AG20443 (cell line): ENCODE data around the gene SPRING1.
A peak's percentile ranks its signal among the peaks of the same experiment; 100 is the strongest.

Experiments
- DNase-seq: peaks from one replicate; pipeline ENCODE4 v3.0.0; 2012; ENCODE audit warnings: low spot score, mixed read lengths

SPRING1 gene

DNA sequence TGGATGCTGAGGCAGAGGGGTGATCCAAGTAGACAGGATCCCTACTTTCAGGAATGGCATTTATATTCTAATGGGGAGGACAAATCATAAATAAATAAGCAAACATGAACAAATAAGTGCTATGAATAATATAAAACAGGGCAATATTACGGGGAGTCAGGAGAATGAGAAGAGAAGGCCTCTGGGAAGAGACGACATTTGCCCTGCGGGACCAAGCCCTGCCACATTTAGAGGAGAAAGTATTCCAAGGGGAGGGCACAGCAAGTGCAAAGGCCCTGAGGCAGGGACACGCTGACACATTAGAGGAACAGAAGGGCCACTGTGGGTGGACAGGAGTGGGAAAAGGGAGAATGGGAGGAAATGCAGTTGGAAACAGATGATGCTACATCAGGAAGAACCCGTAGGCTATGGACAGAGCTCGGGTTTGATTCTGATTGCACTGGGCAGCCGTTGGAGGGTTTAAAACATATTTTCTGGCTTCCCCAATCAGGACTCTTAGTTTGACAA is 1.6 kb upstream of the SPRING1 start:
- DNase-seq, result no peak

DNA sequence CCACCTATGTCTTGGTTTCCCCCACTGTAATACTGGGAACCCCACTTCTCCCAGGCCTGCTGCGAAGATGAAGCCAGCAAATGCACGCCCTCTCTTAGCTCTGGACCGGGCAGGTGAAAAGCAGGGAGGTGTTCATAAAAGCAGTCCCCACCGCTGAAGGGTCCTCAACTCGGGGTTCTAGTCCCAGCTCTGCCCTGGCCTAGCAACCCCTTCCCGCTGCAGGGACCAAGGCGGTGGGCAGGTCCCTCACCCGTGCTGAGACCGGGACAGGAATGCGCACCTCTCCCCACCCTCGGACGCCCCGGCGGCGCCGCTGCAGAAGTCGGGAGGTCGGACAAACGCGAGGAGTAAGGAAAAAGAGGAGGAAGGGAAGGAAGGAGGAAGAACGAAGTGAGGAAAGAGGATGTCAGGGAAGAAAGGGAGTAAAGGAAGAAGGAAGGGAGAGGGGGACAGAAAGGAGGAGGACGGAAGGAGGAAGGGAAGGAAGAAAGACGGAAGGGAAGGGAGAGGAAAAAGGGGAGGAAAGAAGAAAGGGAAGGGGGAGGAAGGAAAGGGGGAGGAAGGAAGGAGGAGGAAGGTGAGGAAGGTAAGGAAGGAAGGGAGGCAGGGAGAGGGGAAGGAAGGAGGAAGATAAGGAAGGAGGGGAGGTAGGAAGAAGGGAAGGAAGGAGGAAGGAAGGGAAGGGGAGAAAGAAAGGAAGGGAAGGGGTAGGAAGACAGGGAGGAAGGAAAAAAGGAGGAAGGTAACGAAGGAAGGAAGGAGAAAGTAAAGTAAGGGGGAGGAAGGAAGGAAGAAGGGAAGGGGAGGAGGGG is 701 bp downstream of the SPRING1 start:
- DNase-seq, result peak; percentile 39

DNA sequence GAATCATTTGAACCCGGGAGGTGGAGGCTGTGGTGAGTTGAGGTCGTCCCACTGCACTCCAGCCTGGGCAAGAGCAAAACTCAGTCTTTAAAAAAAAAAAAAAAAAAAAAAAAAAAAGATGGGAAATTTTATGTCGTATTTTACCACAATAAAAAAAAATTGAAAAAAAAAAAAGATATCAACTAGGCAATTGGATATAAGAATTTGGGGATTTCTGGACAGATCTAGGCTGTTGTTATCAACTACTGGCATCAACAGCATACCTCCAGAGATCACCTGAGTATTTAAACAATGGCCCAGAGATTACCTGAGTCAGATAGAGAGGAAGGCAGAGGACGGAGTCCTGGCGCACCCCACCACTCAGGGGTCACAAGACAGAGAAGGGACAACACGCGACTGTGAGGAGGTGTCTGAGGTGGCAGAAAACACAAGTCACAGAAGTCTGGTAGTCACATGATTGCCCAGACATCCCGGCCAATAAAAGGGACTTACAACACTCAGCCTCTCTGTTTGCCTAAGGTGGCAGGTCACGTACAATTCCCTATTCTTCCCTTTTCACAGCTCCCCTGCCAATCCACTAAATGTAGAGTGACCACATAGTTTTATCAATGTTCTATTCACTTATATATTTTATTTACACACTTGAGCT is 1.8 kb downstream of the SPRING1 start:
- no peak for DNase-seq

DNA sequence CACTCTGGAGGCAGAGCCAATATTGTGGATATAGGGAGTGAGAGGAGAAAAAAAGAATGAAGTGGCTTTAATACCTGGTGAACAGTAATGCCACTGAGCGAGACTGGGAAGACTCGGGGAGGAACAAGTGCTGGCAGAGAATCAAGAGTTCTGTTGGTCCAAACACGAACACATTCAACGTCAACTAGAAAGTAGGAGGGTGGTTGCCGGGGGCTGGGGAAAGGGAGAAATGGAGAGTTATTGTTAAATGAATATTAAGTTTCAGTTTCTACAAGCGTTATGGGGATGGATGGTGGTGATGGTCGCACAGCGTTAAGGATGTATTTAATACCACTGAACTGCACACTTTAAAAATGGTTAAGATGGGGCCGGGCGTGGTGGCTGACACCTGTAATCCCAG is 2.8 kb downstream of the SPRING1 start:
- no peak for DNase-seq

DNA sequence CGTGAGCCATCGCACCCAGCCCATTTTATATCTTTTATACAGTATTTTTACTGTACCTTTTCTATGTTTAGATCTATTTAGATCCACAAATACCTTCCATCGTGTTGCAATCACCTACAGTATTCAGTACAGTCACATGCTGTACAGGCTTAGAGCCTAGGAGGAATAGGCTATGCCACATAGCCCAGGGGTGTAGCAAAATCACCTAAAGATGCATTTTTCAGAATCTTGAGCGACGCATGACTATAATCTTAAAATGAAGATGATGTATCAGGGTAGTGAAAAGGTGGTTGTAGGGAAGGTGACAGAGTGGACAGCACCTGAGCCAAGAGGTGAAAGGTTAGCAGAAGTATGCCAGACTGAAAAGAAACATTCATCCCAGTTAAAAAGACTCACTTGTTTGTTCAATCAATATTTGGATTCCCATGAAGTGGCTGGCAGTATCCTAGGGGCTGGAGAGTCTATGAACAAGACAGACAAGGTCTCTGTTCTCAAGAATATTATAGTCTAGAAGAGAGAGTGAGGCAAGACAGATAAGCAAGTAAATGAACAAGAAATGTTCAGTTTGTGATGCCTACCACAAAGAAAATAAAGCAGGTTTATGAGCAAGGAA is 3.6 kb downstream of the SPRING1 start:
- DNase-seq, result no peak

DNA sequence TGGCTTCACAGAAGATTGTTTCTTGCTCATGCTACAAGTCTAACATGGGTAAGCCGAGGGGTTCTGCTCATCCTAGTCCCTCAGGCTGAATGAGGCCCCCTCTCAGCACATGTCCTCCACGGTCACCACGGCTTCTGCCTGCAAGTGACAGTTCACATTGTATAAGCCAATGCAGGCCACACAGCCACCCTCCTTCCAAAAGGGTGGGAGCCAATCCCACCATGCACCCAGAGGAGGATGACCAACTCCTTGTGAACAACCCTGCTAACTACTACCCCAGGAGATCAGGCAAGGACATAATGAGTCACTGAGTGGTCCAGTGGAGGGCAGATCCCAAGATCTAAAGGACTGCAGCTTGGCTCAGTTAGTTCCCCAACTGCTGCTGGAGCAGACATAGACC is 6.1 kb downstream of the SPRING1 start:
- DNase-seq, result no peak

DNA sequence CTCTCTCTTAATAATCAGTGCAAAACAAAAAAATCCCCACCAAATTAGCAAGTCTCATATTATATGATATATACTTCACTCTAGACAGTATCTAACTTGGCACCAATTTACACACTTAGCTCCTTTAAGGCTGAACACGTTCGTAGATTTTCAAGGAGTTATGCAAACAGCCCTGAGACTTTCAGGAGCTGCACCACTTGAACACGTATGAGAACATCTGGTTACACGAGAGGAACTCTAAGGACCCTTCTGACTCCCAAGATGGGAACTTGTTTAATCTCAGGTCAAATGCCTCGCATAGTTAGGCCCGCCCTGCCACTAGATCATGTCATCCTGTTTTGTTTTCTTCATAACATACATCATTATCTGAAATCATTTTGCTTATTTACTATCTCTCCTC is 10.0 kb downstream of the SPRING1 start:
- DNase-seq, result no peak

DNA sequence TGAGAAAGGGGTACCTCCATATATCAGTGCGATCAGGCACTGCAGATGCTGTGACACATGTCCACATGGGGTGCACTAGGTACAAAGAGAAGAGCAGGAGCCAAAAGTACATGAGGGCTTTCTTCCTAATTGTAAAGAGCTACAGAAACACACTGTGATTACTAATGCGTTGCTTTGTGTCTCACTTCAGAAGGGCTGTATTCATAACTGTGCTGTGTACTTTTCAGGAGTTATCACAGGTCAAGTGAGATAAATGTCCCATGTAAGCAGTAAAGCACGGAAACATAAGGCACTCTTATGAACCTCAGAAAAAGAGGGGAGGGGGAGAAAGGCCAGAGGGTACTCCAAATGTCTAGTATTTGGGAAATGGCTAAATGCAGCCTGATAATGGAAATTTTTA is 10.6 kb downstream of the SPRING1 start:
- no peak for DNase-seq

DNA sequence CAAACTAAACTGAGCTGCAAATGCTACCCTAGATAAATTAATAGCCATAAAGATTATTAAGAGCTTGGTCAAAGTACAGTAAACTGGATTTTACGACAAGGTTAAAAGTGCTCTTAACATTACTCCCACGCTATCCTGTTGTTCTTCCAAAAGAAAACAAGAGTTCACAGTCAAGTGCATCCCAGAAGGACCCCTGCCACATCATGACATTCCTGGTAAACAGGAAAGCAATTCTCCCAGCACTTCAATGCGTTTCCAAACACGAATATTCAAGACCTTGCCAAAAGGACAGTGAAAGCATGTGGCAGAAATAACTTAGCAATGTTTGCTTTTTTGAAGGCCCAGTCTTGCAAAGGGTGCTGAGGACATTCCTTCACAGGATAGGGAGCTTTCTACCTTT is 11.2 kb downstream of the SPRING1 start:
- DNase-seq, result no peak

DNA sequence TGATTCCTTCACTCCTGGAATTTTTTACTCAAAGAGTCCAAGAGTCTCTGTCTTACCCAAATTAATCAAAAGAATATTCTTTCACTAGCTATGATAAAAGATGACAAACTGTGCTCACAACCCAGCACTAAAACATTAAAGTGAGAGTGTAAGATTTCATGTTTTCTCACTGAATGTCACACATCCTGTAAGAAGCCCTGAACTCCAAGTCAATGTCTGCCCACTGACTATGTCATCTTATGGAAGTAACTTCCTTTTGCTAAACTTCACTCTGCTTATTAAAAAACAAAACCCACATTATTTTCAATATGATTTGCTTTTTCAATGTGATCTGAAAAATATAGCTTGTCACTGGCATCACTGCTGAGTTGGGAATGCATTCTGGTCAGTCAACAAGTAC is 15.6 kb downstream of the SPRING1 start:
- DNase-seq, result no peak

DNA sequence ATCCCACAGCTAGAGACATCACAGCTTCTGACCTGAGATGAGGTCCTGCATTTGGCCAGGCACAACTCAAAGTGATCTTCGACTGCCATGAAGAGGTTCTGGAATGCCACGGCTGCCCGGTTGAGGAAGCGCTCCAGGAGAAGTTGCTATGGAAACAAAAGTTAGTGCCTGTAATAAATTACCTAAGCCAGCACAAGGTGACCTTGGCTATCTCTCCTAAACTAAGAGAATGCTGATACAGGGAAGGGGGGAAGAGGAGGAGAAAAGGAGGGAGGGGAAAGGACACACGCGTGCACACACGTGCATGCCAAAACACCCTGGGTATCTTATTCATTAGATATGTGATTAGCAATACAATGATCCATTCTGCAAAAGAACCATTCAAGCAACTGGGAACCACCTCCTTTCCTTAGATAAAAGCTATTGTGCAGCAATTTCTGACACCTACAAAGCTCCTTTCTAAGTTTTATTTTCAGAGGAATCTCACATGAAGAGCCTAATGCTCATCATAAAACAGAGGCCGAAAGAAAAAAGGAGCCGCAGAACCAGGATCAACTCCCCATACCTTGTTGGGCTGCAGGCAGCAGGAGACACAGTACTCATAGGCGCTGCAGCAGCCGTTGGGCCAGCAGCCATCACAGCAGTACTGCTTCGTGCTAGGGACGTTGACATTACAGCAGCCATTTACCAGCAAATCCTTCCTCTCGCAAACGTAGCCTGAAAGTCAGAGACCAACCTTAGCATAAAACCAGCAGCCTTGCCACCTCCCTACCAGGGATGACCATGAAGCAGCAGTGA is 17.9 kb downstream of the SPRING1 start:
- no peak for DNase-seq

DNA sequence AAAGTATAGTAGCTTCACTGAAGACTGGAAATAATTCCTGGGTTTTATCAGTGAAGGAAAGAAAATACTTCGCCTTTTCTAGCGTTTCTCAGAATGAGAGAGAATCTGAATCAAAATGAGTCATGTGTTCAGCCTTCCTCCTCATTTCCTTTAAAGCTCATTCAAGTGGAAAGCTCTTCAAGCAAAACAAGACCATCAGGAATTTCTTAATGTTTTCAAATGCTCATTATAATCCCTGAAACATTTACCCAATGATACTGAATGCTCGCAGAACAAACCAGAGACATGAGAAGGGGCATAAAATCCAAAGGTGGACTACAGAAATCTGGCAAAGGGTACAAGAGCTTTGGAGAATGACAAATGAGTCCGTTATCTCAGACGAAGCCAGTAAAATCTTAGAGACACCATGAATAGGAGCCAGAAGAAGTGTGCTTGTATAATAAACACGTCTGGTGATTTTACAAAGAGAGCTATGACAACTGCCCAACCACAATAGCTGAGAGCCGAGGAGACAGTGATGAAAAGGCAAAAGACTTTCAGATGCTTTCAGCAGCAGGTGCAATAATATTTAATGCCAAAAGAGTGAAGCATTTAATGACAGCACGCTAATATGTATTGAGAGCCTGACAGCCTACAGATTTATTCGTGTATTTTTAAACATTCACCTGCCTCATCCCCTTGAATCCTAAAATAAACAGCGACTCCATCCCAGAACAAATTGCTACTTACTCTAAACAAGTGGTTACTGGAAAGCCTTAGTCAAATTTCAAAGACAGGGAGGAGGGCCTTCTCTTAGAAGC is 19.0 kb downstream of the SPRING1 start:
- peak; percentile 51 for DNase-seq

DNA sequence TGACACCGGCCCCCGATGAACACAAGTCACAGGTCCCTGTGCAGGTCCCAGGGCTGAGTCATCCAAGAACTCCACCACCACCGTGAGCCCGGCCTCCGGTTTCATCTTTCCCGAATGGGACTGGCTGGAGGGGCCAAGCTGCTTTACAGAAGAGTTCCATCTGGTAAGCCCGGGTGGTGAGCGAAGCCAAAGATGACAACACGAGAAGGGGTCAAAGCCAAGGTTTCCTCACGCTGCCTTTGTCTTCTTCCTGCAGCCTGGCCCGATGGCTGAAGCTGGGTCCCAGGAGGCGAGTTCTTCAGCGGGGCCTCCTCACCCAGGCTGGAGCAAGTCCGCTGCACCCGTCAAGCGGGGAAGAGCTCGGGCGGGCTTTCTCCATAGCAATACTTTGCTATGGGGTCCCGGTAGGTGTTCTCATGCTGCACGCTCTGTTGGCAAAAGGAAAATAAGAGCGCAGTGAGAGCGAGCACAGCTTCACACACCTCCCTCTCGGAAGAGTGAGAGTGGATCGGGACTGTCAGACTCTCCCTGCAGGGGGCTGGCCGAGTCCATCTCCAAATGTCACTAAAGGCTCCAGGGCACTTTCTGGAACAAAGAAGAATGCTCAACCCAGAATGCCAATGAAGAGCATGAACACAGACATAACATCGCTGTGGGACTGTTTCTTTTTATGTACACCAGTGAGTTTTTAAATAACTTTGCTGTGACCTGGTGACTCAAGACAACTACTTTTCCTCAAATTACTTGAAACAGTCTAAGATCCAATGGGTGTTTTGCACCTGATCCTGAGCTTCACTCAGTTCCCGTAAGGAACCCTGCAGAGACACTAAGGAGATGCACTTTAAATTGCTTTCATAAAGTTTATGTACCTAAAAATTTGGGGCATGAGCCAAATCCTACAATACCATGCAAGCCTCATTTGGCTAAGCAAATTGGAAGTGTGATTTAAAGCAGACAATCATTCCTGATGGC is 20.1 kb downstream of the SPRING1 start:
- DNase-seq, result peak; percentile 77

DNA sequence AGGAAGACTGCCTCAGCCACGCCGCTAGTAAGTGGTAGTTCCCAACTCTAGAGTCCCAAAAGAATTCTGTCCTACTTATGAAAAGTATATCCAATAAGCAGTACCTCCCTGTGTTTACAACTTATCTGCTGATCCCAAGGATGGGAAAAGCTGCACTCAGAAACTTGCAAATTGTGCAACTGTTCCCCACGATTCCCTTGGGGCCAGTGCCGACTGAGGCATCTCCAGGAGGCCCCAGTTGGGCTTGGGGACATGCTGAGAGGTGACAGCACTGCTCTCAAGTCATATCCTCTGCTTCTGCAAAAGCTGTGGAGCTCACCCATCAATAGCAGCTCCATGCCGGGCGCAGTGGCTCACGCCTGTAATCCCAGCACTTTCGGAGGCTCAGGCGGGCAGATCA is 23.7 kb downstream of the SPRING1 start:
- DNase-seq, result no peak

DNA sequence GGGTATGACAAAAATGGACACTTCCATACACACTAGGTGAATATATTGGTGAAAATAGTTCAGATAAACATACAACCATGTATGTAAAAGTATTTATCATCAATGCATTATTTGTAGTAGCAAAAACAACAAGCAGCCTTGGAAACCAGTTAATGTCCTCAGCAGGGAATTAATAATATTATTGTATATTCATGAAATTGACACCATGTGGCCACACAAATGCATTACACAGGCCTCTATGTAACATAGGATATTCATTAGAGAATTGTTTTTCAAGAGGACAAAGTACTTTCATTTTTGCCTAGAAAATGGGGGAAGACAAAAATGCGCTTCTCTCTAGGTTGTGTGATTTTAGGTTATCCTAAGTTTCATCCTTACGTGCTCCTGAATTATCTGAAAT is 24.3 kb downstream of the SPRING1 start:
- no peak for DNase-seq

DNA sequence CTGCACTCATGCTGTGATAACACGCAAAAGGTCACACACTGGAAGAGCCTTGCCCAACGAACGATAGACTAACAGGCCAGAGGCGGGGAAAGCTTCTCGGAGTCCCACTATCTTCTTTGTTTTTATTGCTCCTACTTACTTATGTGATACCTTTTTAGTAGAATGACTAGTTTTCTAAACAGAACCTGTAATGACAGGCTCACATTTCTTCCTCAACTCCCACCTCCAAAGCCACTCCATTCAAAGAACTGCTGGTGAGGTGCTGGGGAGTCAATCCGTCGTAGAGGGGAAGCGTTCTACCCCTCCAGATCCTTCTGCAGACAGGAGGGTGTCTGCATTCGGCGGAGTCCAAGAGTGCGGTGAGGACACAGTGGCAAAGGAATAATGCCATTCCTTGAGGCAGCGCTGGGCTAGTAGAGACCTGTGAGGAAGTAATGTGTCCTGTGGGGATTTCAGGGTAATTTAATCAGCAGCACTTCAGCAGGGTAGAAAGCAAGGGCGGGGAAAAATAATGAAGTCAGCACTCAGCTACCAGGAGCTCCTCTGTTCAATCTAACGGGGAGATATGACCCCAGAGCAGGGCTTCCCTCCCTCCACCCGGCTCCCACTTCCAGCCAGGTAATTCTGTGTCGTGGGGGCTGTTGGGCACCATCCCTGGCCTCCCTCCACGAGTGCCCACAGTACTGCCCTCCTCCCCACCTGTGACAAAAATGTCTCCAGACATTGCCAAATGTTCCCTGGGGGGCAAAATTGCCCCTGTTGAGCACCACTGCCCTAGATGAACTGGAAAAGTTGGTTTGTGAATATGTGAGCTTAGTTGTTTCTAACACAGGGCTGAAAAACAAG is 25.2 kb downstream of the SPRING1 start:
- DNase-seq, result no peak

DNA sequence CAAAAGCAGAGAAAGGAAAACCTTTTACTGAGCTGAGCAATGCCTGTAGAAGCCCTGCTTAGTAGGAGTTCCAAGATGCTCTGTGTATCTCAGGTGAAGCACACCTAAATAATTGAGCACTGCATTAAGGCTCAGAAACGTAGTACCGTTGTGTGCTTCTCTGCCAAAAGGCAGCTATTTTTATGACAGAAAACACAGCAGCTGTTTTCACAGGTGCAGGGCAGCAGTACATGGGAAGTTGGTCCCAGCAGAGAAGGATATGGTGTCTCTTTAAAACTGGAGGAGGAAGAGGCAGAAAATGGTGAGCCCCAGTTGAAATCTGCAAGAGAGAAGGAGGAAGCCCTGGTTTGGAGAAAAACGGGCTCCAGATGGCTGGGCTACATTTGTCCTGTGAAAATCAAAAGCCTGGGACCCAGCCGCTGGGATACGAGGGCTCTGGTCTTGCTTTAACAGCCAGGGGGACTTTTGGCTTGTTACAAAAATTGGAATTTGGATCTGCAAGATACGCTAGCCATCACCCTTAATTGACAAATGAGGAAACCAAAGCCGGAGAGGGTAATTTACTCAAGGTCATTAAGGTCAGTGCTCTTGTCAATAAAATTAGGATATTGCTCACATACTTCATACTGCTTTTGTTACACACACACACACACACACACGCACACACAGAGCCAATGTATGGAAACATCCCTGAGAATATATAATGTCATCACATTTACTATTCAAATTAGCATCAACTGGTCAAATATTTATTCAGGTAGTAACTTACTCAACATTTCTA is 27.3 kb downstream of the SPRING1 start:
- no peak for DNase-seq

DNA sequence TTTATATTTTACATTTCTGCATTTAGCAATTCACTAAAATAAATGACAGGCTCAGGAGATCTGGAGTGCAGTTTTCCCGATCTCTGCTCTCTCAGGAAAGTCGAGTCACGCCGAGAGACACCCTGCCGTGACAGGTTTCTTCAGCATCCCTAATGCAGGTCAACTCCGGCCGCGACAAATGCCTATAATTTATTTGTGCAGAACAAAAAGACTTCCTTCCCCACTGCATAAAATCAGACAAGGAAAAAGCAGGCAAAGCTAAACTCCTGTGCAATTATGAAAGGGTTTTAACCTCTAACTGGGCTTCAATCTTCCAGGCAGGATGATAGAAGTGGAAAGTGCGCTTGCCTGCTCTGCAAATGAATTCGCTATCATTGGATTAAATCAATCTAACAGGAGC is 28.1 kb downstream of the SPRING1 start:
- DNase-seq, result no peak
